K562 (cell line): ENCODE measurements around the gene C16orf86. TPM values are rescaled to one million over a fixed set of nuclear protein-coding genes. Genes with fewer than 3 reads are reported as not detected.

Source experiments
- ATAC-seq: fragments of 200-7000 bp; cut with Tn5 transposase; 3 replicates; pipeline ENCODE4 v1.9.1; 2020; ENCODE audit warnings: moderate library complexity
- BruUV-seq: library from RNA; stranded (reverse); fragments of 400-500 nt; replicated peaks from 2 replicates; lab custom pipeline; 2021; lab: Mats Ljungman, UMichigan
- CTCF ChIA-PET: fragments of 300-600 bp; formaldehyde crosslinking; extraction: SDS; loops from one replicate; lab custom pipeline; 2021; ENCODE audit warnings: low intra/inter-chr PET ratio; lab: Yijun Ruan, JAX
- POLR2A ChIA-PET: fragments of 300-600, 350-650 bp; sonication (Branson Sonifier 250); formaldehyde crosslinking; extraction: SDS; loops from one replicate; lab custom pipeline; 2021; ENCODE audit warnings: antibody characterized with exemption, inconsistent platforms; lab: Yijun Ruan, JAX
- DNase-seq, 4 experiments: peaks; one replicate each; pipeline versions ENCODE4 v3.0.0 to v3.0.0-alpha.2; 2011 to 2018; ENCODE audit warnings: low spot score in 3 of 4, mixed read lengths in 3 of 4; ENCODE audit errors: extremely low read depth in 1 of 4
- FAIRE-seq: peaks from 2 replicates; lab custom pipeline; 2011; peaks lifted over from hg19 to GRCh38; lab: Jason Lieb, UNC
- H2AFZ ChIP-seq: 2 replicates; pipeline ENCODE4 v1.6.0; 2011; ENCODE audit warnings: low read depth, low read length, control low read depth, inconsistent platforms
- H3K27ac ChIP-seq: fragments of 200-600 bp; 3 replicates; pipeline ENCODE4 v1.8.0; 2011; ENCODE audit warnings: low read depth, mild to moderate bottlenecking, control low read depth, inconsistent platforms, low read length, moderate library complexity, mixed read lengths; ENCODE audit errors: extremely low read depth
- H3K27me3 ChIP-seq, 2 experiments: fragments of 300-600 bp in 1 of 2; 2 replicates in 1 of 2; 3 replicates in 1 of 2; pipeline versions ENCODE4 v1.6.0 to v1.8.0; 2011; ENCODE audit warnings: inconsistent platforms in 2 of 2, low read length in 2 of 2, mild to moderate bottlenecking in 1 of 2, mixed read lengths in 1 of 2, moderate library complexity in 1 of 2; ENCODE audit not compliant: control insufficient read depth in 2 of 2, insufficient read depth in 2 of 2
- H3K36me3 ChIP-seq: fragments of 300-600 bp; 3 replicates; pipeline ENCODE4 v1.8.0; 2011; ENCODE audit warnings: mild to moderate bottlenecking, low read length, inconsistent platforms; ENCODE audit not compliant: control insufficient read depth, insufficient read depth
- H3K4me1 ChIP-seq, 2 experiments: fragments of 200-600 bp in 1 of 2; replicated peaks in 1 of 2; 2 replicates in 1 of 2; 3 replicates in 1 of 2; pipeline versions ENCODE4 v1.5.1 to v1.8.0; 2011; ENCODE audit warnings: inconsistent platforms in 2 of 2, low read length in 2 of 2, mild to moderate bottlenecking in 1 of 2, mixed read lengths in 1 of 2, moderate library complexity in 1 of 2; ENCODE audit not compliant: control insufficient read depth in 2 of 2, insufficient read depth in 2 of 2
- H3K4me2 ChIP-seq: 2 replicates; pipeline ENCODE4 v1.6.1; 2011; ENCODE audit warnings: low read length, control low read depth, inconsistent platforms, mixed read lengths; ENCODE audit not compliant: insufficient read depth
- H3K4me3 ChIP-seq: fragments of 200-600 bp; sonication (generic), shearing (Covaris generic); 2 replicates; pipeline ENCODE4 v1.5.1; 2016; ENCODE audit warnings: control low read depth, inconsistent platforms
- H3K79me2 ChIP-seq: fragments of 200-600 bp; 3 replicates; pipeline ENCODE4 v1.8.0; 2011; ENCODE audit warnings: low read length, inconsistent platforms; ENCODE audit not compliant: control insufficient read depth, insufficient read depth
- H3K9ac ChIP-seq, 2 experiments: 2 replicates each; pipeline versions ENCODE4 v1.6.0 to v1.6.1; 2011; ENCODE audit warnings: low read depth in 2 of 2, low read length in 2 of 2, control low read depth in 1 of 2, inconsistent platforms in 1 of 2, mild to moderate bottlenecking in 1 of 2, mixed read lengths in 1 of 2; ENCODE audit not compliant: insufficient read depth in 1 of 2
- H3K9me1 ChIP-seq: one replicate; pipeline ENCODE4 v1.6.0; 2011; ENCODE audit warnings: inconsistent platforms, mild to moderate bottlenecking, low read length, moderate library complexity; ENCODE audit not compliant: control insufficient read depth, insufficient read depth
- H3K9me3 ChIP-seq: replicated peaks from 2 replicates; pipeline ENCODE4 v1.5.1; 2011; ENCODE audit warnings: low read depth, low read length, inconsistent platforms; ENCODE audit not compliant: control insufficient read depth, insufficient read depth
- H4K20me1 ChIP-seq: replicated peaks from 2 replicates; pipeline ENCODE4 v1.6.1; 2011; ENCODE audit warnings: low read length, inconsistent platforms, mixed read lengths; ENCODE audit not compliant: control insufficient read depth, insufficient read depth
- CHD4 ChIP-seq: fragments of 200-600 bp; sonication (generic); IDR thresholded peaks from 3 replicates; pipeline ENCODE4 v1.6.1; 2012; ENCODE audit warnings: low read depth, mild to moderate bottlenecking, mixed read lengths, low read length, inconsistent platforms; ENCODE audit not compliant: insufficient read depth, insufficient replicate concordance, poor library complexity, severe bottlenecking
- DMBX1 ChIP-seq: fragments of 250-450 bp; sonication (Bioruptor Pico); IDR thresholded peaks from 2 replicates; pipeline ENCODE4 v1.8.0; 2022; ENCODE audit warnings: inconsistent platforms, mild to moderate bottlenecking, moderate library complexity, borderline replicate concordance
- GABPB1 ChIP-seq: sonication (generic); formaldehyde crosslinking; IDR thresholded peaks from 2 replicates; pipeline ENCODE4 v1.8.0; 2022; ENCODE audit warnings: mild to moderate bottlenecking, missing genetic modification reagents
- HCFC1 ChIP-seq: IDR thresholded peaks from 2 replicates; pipeline ENCODE4 v1.6.1; 2012; ENCODE audit warnings: low read depth, low read length, improper control_type of control experiment
- SRSF3 ChIP-seq: fragments of 200-400 bp; formaldehyde crosslinking; IDR thresholded peaks from 2 replicates; pipeline ENCODE4 v1.6.1; 2016; ENCODE audit warnings: mild to moderate bottlenecking, low read length, moderate library complexity; ENCODE audit not compliant: insufficient read depth
- ZNF121 ChIP-seq: sonication (generic); formaldehyde crosslinking; conservative IDR thresholded peaks from 2 replicates; pipeline ENCODE4 v1.8.0; 2022; ENCODE audit warnings: missing genetic modification reagents
- ZNF717 ChIP-seq: fragments of 250-450 bp; sonication (Bioruptor Pico); IDR thresholded peaks from 2 replicates; pipeline ENCODE4 v1.5.0; 2021
- WGBS: fragments of 100-300 bp; shearing (Covaris generic); methylation state at CpG from one replicate; pipeline ENCODE4 v1.1.6; 2016; ENCODE audit warnings: low coverage, mixed read lengths; ENCODE audit not compliant: insufficient coverage; ENCODE audit errors: missing lambda C conversion rate; 5-methylcytosine and 5-hydroxymethylcytosine counted together
- in situ Hi-C: fragments of 300-500 bp; cut with MboI; formaldehyde crosslinking; loops from 4 replicates; pipeline ENCODE4 v1.15.0; 2018; ENCODE audit warnings: inconsistent platforms, mixed read lengths
- intact Hi-C: fragments of 100-400 bp; cut with micrococcal nuclease; formaldehyde crosslinking; loops from 2 replicates; pipeline ENCODE4 v1.14.2; 2022
- polyA plus RNA-seq, 8 experiments: library from polyadenylated mRNA; depleted of rRNA in 4 of 8; stranded (reverse) in 5 of 8; unstranded in 3 of 8; fragments of >200 nt; fragmentation: Nextera tagmentation in 2 of 8; fragmentation: Illumina TruSeq in 1 of 8; extraction: Ambion mirVana in 2 of 8; extraction: Trizol in 1 of 8; gene quantifications; 2 replicates each; pipeline versions ENCODE4 v1.2.1 to v1.2.3, GENCODE V29; 2011 to 2014; ENCODE audit warnings: inconsistent platforms in 1 of 8, missing spikeins in 1 of 8
- total RNA-seq, 7 experiments: library from RNA; depleted of rRNA in 6 of 7; stranded (reverse); fragments of >200 nt in 6 of 7; fragmentation: Illumina TruSeq in 2 of 7; extraction: Trizol in 2 of 7; gene quantifications; 2 replicates each; pipeline versions ENCODE4 v1.2.1 to v1.2.3, GENCODE V29; 2011 to 2021; ENCODE audit warnings: low replicate concordance in 1 of 7

The C16orf86 gene
- total and polyA plus RNA-seq, 9 of the 15 experiments (the other 6 are each of a cell fraction or from before 2014, with no cell fraction given): 0.13 to 1.2 (median 0.27) TPM; not detected in 3

DNA sequence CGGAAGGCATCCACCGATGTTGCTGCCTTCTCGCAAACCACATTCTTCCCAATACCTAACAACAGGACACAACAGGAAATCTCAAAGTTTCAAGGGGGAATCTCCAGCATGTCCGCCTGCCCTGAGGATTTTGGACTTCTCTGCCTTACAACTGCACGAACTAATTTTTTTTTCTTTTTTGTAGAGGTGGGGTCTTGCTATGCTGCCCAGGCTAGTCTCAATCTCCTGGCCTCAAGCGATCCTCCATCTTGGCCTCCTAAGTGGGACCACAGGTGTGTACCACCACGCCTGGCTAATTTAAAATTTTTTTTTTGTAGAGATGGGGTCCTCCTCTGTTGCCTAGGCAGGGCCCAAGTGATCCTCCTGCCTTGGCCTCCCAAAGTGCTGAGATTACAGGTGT, 9.4 kb downstream of the C16orf86 start:
- no peak overlapping the region for H3K27ac ChIP-seq
- H3K4me3 ChIP-seq: no peak overlapping the region
- H3K9me3 ChIP-seq: no peaks in the 10 kb centered on the region
- peaks cover 3% of the 10 kb centered on the region; the same call in 1 of the 3 replicates for H3K36me3 ChIP-seq
- 0 out of 2 replicates have a peak, but pooled peaks cover 1% of the 10 kb centered on the region for H4K20me1 ChIP-seq
- in situ Hi-C loops (loop anchor here (10.0 kb wide), 1 partner anchor 369 kb away; no protein-coding TSS in a partner anchor), intact Hi-C loops (no loop called here)
- 80% methylated on average over 6 of the region's 7 CpGs for WGBS
- no peak overlapping the region for H3K4me2 ChIP-seq
- no TSS peak for BruUV-seq
- peaks cover 1% of the 10 kb centered on the region for H3K9me1 ChIP-seq
- H3K79me2 ChIP-seq: no peaks in the 10 kb centered on the region
- H3K4me1 ChIP-seq: peaks cover 0 to 5% of the 10 kb centered on the region in 2 experiments; a peak in 3 of 5 replicates
- CTCF ChIA-PET: no interaction called here
- ATAC-seq (no peak), FAIRE-seq (no peak), DNase-seq (no peak)
- H3K27me3 ChIP-seq: no peaks in the 10 kb centered on the region
- POLR2A ChIA-PET: interaction anchor here (0.7 kb wide), 2 partner anchors 53 to 260 kb away, joined by 3 to 4 read pairs; no protein-coding TSS in a partner anchor
- no peak overlapping the region for H2AFZ ChIP-seq
- peak overlapping the region in 1 of 2 experiments; percentile 29; a peak in 1 of 4 replicates for H3K9ac ChIP-seq
- TF ChIP-seq ZNF717 (no peak), ZNF121 (CRISPR knock-in tag) (peak; percentile 79), SRSF3 (no peak), HCFC1 (no peak), DMBX1 (CRISPR knock-in tag) (no peak), CHD4 (no peak), GABPB1 (no peak)
